Measurements from ENCODE around the gene OTOGL. TPM values are rescaled to one million over a fixed set of nuclear protein-coding genes. Genes with fewer than 3 reads are reported as not detected.

Gene OTOGL
- total and polyA plus RNA-seq, 7 donors: 0.03 to 0.30 (median 0.07) TPM; not detected in 2

GRCh38 chr12:80422550-80422949 lies 323.2 kb downstream of the OTOGL start:
- Histone ChIP-seq H3K27ac (no peak overlapping the region), H3K4me3 (no peak overlapping the region), H3K36me3 (ENCODE audit: insufficient read depth in 1 of 2, low read depth in 1 of 2) (no peaks in the 10 kb centered on the region), H3K4me1 (peaks cover 14% of the 10 kb centered on the region), H3K27me3 (ENCODE audit: insufficient read depth in 3 of 3, low read length in 2 of 3) (no peaks in the 10 kb centered on the region), H3K9me3 (no peaks in the 10 kb centered on the region)
- TF ChIP-seq CTCF (IDR thresholded peaks at IDR 0.05): no peak
- intact Hi-C loops (cut with DNase I): no loop called here
- DNase-seq (no peak), ATAC-seq (no peak)
- 13 to 43% (median 35%) methylated on average over 2 of the region's 2 CpGs for WGBS, 3 donors

Other genes starting within 250 kb of the OTOGL start
- 10 to 100 TPM; 37.8 to 51.2 (median 41.4) TPM for gene PPP1R12A, start 164.4 kb upstream of the OTOGL start, total RNA-seq
- gene PPP1R12A, start 164.4 kb upstream of the OTOGL start, polyA plus RNA-seq: 10 to 100 TPM in 2 of 3 donors, 1 to 10 TPM in 1; 9.5 to 17.2 (median 12.7) TPM

Data from psoas muscle (tissue), 8 donors.